SK-N-SH (cell line): ENCODE measurements around the gene RET.

Experiments
- JUND ChIP-seq: IDR thresholded peaks from 2 replicates; pipeline ENCODE4 v1.4.0; 2012
- MEF2A ChIP-seq: IDR thresholded peaks from 2 replicates; pipeline ENCODE4 v1.4.0; 2012; ENCODE audit warnings: low read depth, borderline replicate concordance

DNA sequence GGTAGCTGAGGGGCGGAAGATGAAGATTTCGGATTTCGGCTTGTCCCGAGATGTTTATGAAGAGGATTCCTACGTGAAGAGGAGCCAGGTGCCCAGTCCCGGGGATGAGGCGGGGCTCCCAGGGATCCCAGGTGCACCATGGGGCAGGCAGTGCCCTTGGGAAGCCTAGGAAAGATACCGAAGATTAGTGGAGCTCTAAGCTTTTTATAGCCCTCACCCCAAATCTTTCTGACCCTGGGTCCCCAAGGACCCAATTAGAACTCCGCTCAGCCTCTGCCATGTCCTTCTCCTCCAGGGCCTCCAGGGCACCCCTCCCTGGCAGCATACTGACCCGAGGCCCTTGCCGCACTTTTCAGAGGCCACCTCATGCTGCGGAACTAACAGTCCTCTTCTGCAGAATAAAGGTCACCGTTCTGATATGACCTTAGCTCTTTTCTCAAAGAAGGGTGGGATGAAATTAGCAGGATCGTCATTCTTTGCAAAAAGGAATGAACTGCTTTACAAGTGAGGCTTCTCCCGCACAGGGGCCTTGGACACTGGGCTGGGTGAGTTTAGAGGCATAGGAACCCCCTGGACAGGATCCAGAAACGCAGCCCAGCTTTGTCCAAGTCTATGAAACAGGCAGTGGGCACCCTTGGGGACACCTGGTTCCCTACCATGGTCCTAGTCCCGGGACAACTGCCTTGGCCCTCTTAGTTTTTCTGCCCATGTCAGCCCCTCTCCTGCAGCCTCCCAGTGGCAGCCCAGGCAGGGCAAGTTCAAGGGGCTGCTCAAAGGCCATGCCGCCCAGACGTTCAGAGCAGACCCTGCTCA is 43.5 kb downstream of the RET start:
- TF ChIP-seq MEF2A (no peak), JUND (no peak)
